ENCODE results near the gene TNIP2. TPM values are rescaled to one million over a fixed set of nuclear protein-coding genes. Genes with fewer than 3 reads are reported as not detected.
A peak's percentile ranks its signal among the peaks of the same experiment; 100 is the strongest.

Gene TNIP2
- total and polyA plus RNA-seq, 2 of the 13 experiments (the other 11 are each of a cell fraction or from before 2014, with no cell fraction given) = 25.6 to 38.0 TPM

DNA sequence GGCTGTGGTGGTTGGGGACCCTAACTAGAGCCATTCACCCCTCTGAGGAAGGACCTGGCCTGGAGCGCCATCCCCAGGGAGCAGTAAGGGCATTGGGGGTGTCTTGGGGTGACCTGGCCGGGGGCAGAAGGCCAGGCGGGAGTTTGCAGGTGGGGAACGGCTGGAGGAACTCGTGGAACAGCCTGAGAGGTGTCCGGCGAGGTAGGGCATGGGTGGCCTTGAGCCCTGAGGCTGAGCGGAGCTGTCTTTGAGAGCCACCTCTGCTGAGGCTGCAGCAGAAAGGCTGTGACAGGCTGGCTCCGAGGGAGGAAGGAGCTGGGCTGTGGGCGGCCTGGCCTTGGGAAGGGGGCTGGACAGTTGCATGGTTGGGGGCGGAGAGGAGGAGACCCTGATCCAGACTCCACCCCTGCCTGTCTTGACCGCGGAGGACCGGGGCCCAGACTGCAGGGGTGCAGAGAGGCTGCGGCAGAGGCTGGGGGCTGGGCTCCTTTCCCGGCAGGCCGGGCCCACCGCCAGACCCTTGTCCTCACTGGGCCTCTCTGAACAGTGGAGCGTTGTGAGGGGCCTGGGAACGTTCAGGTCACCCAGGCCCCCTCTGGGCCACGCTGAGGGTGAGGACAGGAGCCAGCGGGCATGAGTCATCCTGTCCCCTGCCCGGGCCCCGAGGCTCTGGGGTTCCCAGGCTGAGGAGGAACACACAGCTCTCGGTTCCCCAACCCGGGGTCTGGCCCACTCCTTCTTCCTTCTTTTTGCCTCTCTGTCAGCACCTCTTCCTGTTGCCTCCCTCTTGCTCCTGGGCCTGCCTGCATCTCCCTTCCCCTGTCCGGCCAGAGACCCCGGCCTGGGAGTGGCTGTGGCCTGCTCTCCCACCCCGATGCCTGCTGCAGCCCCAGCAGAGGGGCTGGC is 44.8 kb upstream of the TNIP2 start (continued):
- TF ChIP-seq FOXC1 (CRISPR knock-in tag; IDR thresholded peaks at IDR 0.05; ENCODE audit: borderline replicate concordance) (no peak; the same call in 1 of the 2 replicates), NKX3-1 (CRISPR knock-in tag; IDR thresholded peaks at IDR 0.05) (no peak), MED1 (CRISPR knock-in tag; IDR thresholded peaks at IDR 0.05) (peak; percentile 82), MAX (IDR thresholded peaks at IDR 0.05) (no peak), ZNF790 (CRISPR knock-in tag; IDR thresholded peaks at IDR 0.05; ENCODE audit: borderline replicate concordance) (0 out of 2 replicates have a peak, but pooled peaks have one; percentile 39), ZNF839 (CRISPR knock-in tag; IDR thresholded peaks at IDR 0.05; ENCODE audit: borderline replicate concordance) (no peak), KLF15 (CRISPR knock-in tag; IDR thresholded peaks at IDR 0.05; ENCODE audit: borderline replicate concordance) (no peak), TEAD3 (CRISPR knock-in tag; optimal IDR thresholded peaks at IDR 0.05; ENCODE audit: borderline replicate concordance) (peak; percentile 41), TBX3 (IDR thresholded peaks at IDR 0.05; ENCODE audit: borderline replicate concordance) (no peak), ZFP37 (CRISPR knock-in tag; IDR thresholded peaks at IDR 0.05; ENCODE audit: borderline replicate concordance) (peak; percentile 23; the same call in 1 of the 2 replicates), ZNF740 (CRISPR knock-in tag; IDR thresholded peaks at IDR 0.05) (peak; percentile 6; the same call in 1 of the 2 replicates), MYC (CRISPR knock-in tag; IDR thresholded peaks at IDR 0.05; ENCODE audit: borderline replicate concordance) (peak; percentile 67; the same call in 1 of the 2 replicates), KDM4B (CRISPR knock-in tag; IDR thresholded peaks at IDR 0.05) (no peak), ZNF337 (CRISPR knock-in tag; IDR thresholded peaks at IDR 0.05; ENCODE audit: borderline replicate concordance, low read depth) (peak; percentile 48; the same call in 1 of the 2 replicates), TRIM24 (CRISPR knock-in tag; IDR thresholded peaks at IDR 0.05) (no peak), EED (CRISPR knock-in tag; IDR thresholded peaks at IDR 0.05) (no peak), ZNF577 (CRISPR knock-in tag; IDR thresholded peaks at IDR 0.05; ENCODE audit: borderline replicate concordance, low read depth) (no peak), ZNF713 (CRISPR knock-in tag; IDR thresholded peaks at IDR 0.05) (0 out of 2 replicates have a peak, but pooled peaks have one; percentile 73), ZNF124 (CRISPR knock-in tag; IDR thresholded peaks at IDR 0.05) (peak; percentile 60; the same call in 1 of the 2 replicates), ZNF556 (CRISPR knock-in tag; IDR thresholded peaks at IDR 0.05; ENCODE audit: borderline replicate concordance) (no peak)
- TF ChIP-seq, protein P1, sequence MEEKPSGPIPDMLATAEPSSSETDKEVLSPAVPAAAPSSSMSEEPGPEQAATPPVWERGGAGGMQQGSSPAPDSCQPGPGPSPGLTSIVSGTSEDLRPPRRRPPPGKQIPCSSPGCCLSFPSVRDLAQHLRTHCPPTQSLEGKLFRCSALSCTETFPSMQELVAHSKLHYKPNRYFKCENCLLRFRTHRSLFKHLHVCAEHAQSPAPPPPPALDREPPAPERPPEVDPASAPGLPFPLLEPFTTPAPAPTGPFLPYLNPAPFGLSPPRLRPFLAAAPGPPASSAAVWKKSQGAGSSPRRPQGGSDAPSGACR (CRISPR knock-in tag; IDR thresholded peaks at IDR 0.05) = no peak; the same call in 1 of the 2 replicates
- TF ChIP-seq, protein P2, sequence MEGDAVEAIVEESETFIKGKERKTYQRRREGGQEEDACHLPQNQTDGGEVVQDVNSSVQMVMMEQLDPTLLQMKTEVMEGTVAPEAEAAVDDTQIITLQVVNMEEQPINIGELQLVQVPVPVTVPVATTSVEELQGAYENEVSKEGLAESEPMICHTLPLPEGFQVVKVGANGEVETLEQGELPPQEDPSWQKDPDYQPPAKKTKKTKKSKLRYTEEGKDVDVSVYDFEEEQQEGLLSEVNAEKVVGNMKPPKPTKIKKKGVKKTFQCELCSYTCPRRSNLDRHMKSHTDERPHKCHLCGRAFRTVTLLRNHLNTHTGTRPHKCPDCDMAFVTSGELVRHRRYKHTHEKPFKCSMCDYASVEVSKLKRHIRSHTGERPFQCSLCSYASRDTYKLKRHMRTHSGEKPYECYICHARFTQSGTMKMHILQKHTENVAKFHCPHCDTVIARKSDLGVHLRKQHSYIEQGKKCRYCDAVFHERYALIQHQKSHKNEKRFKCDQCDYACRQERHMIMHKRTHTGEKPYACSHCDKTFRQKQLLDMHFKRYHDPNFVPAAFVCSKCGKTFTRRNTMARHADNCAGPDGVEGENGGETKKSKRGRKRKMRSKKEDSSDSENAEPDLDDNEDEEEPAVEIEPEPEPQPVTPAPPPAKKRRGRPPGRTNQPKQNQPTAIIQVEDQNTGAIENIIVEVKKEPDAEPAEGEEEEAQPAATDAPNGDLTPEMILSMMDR (CRISPR knock-in tag; IDR thresholded peaks at IDR 0.05) = no peak
- TF ChIP-seq, protein P3, sequence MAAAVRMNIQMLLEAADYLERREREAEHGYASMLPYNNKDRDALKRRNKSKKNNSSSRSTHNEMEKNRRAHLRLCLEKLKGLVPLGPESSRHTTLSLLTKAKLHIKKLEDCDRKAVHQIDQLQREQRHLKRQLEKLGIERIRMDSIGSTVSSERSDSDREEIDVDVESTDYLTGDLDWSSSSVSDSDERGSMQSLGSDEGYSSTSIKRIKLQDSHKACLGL (CRISPR knock-in tag; IDR thresholded peaks at IDR 0.05) = peak; percentile 23; the same call in 1 of the 2 replicates
- TF ChIP-seq, protein P4, sequence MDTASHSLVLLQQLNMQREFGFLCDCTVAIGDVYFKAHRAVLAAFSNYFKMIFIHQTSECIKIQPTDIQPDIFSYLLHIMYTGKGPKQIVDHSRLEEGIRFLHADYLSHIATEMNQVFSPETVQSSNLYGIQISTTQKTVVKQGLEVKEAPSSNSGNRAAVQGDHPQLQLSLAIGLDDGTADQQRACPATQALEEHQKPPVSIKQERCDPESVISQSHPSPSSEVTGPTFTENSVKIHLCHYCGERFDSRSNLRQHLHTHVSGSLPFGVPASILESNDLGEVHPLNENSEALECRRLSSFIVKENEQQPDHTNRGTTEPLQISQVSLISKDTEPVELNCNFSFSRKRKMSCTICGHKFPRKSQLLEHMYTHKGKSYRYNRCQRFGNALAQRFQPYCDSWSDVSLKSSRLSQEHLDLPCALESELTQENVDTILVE (CRISPR knock-in tag; IDR thresholded peaks at IDR 0.05) = peak; percentile 74
